DMS114 treated with DMSO at 0.1 percent for 48 hours (cell line): ENCODE results near the gene CCDC87.
"Not testable (repeated sequence)": the region's sequence is repeated elsewhere in the genome, so short reads cannot be mapped to it uniquely, and the experiment has no call there.

Source experiments
- DNase-seq: peaks from one replicate; lab custom pipeline; 2025; ENCODE audit not compliant: unreplicated experiment; lab: John Stamatoyannopoulos, UW

CCDC87 gene, protein sequence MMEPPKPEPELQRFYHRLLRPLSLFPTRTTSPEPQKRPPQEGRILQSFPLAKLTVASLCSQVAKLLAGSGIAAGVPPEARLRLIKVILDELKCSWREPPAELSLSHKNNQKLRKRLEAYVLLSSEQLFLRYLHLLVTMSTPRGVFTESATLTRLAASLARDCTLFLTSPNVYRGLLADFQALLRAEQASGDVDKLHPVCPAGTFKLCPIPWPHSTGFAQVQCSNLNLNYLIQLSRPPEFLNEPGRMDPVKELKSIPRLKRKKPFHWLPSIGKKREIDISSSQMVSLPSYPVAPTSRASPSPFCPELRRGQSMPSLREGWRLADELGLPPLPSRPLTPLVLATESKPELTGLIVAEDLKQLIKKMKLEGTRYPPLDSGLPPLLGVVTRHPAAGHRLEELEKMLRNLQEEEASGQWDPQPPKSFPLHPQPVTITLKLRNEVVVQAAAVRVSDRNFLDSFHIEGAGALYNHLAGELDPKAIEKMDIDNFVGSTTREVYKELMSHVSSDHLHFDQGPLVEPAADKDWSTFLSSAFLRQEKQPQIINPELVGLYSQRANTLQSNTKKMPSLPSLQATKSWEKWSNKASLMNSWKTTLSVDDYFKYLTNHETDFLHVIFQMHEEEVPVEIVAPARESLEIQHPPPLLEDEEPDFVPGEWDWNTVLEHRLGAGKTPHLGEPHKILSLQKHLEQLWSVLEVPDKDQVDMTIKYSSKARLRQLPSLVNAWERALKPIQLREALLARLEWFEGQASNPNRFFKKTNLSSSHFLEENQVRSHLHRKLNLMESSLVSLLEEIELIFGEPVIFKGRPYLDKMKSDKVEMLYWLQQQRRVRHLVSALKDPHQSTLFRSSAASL

DNA sequence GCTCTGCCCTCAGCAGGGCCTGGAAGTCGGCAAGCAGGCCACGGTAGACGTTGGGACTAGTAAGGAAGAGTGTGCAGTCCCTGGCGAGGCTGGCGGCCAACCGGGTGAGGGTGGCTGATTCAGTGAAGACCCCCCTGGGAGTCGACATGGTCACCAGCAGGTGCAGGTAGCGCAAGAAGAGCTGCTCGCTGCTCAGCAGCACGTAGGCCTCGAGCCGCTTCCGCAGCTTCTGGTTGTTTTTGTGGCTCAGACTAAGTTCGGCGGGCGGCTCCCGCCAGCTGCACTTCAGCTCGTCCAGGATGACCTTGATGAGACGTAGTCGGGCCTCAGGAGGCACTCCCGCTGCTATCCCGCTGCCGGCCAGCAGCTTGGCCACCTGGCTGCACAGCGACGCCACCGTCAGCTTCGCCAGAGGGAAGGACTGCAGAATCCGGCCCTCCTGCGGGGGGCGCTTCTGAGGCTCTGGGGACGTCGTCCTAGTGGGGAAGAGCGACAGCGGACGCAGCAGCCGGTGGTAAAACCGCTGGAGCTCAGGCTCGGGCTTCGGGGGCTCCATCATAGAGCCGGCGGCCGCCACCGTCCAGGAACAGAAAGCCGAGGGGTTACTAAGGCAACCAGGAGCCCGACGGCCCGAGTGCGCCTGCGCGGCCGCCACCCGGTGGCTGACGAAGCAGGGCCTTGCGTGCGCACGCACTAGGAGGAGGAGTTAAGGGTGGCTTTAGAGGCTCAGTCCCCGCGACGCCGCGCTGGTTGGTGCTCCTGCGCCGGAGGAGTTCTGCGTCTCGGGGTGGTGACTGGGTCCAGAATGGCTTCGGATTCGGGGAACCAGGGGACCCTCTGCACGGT lies at the start of gene CCDC87, which contains the start of gene CCS:
Gene CCDC87, minus strand, starts transcription at position 607 of the 846 bp plus-strand sequence. Its CDS starts 48 bp downstream, at position 559.
Gene CCS, plus strand, starts transcription at position 729 of the 846 bp plus-strand sequence. Its CDS starts 77 bp downstream, at position 806.
- peak; percentile 93 for DNase-seq

DNA sequence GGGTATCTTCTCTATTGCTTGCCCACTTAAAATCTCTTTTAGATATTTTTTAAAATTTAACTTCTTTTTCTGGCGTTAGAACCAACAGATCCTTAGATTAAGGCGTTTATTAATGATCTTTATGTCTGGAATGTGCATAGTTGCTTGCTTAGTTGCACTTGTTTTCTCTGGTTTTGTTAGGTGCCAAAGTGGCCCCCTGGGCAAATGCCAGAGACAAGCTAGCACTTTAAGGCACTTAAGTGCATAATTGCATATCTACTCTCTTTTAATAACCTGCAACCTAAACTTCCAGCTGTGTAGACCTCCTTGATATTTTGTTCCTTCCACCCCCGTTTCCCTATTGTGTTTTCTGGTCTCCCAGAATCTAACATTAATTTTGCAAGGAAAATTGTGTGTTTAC lies 49.0 kb upstream of the CCDC87 start:
- DNase-seq = no peak

DNA sequence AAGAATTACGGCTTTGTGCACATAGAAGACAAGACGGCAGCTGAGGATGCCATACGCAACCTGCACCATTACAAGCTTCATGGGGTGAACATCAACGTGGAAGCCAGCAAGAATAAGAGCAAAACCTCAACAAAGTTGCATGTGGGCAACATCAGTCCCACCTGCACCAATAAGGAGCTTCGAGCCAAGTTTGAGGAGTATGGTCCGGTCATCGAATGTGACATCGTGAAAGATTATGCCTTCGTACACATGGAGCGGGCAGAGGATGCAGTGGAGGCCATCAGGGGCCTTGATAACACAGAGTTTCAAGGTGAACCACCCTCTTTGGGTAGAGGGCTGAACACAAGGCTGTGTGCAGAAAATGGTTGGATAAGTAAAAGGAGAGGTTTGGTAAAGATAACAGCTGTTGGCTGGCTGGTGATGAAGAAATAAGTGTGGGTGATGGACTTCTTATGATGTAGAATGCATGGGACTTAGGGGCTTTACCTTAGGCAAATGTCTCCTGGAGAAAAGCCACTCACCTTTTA lies 47.0 kb upstream of the CCDC87 start:
- not testable (repeated sequence) for DNase-seq

DNA sequence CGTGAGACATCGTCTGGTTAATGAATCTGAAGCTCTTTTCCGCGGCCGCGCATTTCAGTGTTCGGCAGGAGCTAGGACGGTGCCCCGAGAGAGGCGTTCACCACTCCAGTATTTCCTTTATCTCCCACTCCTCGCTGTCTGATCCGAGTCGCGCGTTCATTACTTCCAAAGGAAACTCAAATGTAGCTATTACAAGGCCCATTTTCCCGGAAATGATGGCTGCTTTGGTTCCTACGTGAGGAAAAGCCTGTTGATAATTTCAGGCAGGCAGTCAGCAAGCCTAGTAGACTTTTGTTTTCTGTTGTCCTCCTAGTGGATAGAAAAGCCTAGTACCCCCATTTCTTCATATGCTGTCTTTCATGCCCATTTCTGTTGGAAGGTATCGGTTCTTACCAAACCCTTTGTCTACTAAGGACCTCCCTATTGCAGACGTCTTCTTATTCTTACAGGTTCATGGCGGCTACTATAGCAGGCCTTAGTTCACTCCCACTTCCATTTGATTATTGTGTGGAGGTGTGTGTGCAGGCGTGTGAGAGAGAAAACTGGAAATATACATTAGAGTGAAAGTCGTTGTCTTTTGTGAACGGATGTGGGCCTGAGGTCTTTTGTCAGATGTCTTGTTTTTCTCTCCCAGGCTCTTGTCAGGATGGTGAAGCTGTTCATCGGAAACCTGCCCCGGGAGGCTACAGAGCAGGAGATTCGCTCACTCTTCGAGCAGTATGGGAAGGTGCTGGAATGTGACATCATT lies 46.4 kb upstream of the CCDC87 start:
- no peak for DNase-seq

DNA sequence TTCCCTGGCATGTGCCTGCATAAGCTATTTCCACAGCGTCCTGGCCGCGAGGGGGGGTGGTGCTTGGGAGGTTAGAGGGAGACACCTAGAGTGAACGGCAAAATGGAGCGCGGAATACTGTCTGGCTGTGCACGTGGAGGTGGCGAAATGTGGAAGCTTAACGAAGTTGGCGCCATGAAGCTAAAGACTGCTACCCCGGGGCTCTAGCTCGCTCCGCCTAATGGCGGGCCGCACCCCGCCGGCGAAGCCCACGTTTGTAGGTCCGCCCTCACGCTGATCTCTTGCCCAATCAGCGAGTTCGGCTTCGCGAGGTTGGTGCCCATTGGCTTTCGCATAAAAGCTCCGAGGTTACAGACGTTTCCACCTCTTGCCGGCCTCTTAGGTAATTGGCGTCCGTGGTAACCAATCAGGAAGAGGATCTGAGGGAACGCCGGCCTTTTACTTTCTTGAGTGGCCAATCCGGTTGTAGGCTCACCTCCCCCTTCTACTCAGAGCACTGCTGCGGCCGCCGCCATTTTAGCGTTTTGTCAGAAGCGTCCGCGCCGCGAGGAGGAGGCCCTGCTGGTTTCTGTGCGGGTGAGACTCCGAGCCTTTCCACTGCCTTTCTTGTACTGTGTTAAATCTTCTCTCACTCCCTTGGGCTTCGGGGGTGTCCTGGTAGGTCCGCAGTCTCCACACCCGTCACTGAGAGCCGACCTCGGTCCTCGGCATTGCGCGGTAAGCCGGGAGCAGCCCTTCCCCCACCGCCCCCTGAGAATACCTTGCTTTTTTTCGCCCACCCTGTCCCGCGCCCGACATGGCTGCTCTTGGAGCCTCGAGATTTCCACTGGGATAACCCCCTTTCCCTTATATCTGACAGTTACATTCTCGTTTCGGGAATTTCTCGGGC lies 45.6 kb upstream of the CCDC87 start, which contains the start of gene RBM4:
Gene RBM4, plus strand, starts transcription at position 527 of the 889 bp plus-strand sequence. CDS start 1,009 bp downstream, outside the sequence.
- DNase-seq = peak; percentile 100

DNA sequence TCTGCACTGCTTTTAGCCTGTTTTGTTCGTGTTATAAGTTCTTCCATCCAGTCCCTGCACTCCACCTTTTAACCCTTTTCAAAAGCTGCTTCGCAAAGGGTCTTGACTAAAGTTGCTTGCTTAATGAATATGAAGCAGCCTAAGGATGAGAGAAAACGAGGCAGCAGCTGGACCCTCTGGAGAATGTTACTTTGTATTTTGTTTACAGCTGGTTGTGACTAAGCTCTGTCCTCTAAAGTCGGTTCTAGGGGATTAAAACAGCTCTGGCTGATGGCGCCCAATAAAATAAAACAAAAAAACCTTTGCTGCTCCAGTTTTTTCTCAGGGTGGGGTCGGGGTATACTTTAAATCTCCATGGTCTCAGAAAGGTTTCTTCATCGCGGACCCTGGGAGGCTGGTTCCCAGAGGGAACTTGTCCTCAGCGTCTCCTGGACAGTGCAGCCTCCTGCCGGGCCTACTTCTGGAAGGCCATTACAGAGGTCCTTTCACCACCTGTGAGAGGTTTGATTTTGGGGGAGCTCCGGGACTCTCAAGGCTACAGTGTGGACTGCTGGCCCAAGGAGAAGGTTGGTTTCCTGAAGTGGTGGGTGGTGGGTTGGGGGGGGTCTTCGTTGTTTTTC lies 44.8 kb upstream of the CCDC87 start:
- DNase-seq = peak; percentile 49

DNA sequence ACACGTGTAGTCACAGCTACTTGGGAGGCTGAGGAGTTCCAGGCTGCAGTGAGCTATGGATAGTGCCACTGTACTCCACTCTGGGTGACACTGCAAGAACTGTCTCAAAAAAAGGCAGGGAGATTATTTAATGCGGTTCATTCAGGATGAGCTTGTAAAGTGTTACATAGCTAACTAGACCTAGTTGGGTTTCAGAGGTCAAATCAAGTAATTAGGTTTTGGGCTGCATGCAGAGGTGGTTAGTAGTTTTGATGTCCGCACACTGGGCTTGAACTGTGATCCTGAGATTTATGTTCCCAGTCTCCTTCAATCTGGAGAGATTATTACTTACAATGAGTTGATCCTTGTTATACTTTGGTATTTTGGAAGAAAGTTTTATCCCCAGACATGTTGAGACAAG lies 43.5 kb upstream of the CCDC87 start:
- no peak for DNase-seq

DNA sequence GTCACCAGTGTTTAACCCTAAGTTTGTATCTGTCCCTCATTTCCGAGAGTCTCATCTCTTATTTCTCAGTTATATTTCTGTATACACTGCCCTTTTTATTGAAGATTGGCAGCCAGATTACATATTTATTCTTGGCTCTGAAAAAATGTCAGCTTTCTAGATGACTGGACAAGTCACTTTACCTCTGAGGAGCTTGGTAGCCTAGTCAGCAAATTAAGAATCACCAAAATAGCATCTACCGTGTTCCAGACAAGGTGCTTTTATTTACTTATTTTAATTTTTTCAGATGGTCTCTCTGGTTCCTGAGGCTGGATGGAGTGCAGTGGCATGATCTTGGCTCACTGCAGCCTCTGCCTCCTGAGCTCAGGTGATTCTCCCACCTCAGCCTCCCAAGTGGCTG lies 40.1 kb upstream of the CCDC87 start:
- no peak for DNase-seq

DNA sequence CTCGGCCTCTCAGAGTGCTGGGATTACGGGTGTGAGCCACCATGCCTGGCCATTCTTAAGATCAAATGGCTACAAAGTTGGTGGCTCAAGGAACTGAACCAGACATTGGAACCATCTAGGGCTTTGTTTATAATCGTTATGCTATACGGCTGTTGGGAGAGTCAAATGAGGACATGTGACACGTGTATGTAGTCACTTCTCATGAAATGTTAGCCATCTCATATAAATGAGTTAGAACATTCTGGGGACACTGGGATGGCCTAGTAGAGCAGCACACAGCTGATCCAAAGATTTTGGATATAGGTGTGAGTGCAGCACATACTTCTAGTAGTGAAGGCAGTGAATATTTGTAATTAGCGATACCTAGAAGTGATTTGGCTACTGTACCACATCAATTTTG lies 39.0 kb upstream of the CCDC87 start:
- no peak for DNase-seq

DNA sequence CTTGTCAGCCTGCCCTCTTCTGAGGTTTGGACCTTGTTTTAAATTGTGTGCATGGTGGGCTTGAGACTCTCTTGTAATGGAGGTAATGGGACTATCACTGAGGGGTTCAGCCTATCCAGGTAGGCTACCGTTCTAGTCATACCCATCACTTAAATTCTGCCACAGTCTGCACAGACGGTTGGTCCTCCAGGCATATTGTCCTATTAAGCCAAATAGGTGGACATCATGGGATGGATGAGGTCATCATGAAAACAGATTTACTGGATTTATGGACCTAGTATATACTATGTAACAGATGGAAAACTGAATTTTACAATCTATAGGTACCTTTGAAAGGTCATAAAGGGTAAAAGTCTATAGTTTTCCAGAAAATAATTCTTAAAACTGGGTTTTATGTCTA lies 36.5 kb upstream of the CCDC87 start:
- DNase-seq = no peak

DNA sequence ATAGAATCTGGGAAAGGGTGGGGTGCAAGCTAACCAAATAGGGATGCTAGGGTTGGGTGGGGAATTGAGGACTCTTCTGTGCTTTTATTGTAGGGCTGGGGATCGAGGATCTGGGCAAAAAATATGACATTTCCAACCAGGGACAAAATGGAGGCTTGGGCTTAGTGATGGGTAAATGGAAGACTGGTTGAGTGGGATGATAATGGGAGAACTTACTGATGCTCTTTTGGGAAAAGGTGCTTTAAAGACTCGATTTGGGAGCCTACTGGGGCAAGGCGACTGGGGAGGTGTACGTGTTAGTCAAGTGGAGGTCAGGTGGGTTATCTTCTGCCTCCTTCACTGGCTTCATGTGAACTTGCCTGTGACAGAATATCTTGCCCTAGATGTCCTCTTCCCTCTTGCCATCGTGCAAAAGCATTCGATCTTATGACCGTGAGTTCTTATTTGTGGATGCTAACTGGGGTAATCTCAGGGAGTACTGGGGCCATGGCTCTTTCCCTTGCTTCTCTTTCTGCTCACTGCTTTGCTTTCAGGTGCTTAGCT lies 35.3 kb upstream of the CCDC87 start:
- DNase-seq = no peak

DNA sequence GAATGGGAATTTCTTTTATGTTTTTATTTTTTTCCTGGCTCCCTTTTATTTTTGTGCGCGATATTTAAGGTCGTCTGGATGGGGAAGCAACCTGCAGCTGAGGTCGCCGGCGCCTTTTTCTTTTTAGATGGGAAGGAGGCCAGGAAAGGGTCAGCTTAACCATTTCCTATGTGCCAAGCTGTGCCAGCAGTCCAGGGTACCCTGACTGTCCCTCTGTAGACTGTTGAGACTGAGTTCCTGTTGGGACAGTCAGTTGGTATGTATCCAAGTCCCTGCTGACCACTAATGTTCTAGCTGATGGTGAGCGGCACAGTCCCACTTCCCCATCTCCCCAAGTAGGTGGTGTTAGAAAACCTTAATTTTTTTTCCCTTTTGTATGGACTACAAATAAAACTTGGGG lies 34.1 kb upstream of the CCDC87 start:
- no peak for DNase-seq

DNA sequence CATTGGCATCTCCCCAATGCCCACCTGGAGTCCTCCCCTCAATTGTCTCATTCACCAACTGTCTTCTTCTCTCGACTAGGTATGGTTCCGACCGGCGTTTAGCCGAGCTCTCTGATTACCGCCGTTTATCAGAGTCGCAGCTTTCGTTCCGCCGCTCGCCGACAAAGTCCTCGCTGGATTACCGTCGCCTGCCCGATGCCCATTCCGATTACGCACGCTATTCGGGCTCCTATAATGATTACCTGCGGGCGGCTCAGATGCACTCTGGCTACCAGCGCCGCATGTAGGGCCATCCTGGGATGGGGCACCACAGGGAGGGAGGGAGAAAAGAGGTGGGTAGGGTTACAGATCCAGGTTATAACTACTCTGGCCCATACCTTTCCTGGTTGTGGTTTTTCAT lies 33.5 kb upstream of the CCDC87 start:
- DNase-seq = no peak

DNA sequence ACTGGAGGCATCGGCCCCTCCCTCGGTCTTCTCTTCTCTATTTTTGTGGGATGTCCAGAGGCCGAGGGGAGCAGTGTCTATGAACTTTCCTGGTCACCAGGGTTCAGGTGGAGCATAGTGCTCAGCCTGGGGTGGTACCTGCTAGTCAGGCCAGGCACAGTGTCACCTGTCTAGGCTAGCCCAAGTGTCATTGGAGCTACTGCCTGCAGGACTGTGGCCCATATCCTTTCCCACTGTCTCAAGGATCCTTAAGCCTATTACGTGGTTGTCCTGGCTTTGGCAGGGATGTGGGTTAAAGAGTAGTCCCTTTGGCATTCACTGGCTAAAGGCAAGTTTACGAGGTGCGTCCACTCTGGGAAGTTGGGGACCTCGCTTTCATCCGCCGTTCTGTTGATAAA lies 32.9 kb upstream of the CCDC87 start:
- DNase-seq = no peak

DNA sequence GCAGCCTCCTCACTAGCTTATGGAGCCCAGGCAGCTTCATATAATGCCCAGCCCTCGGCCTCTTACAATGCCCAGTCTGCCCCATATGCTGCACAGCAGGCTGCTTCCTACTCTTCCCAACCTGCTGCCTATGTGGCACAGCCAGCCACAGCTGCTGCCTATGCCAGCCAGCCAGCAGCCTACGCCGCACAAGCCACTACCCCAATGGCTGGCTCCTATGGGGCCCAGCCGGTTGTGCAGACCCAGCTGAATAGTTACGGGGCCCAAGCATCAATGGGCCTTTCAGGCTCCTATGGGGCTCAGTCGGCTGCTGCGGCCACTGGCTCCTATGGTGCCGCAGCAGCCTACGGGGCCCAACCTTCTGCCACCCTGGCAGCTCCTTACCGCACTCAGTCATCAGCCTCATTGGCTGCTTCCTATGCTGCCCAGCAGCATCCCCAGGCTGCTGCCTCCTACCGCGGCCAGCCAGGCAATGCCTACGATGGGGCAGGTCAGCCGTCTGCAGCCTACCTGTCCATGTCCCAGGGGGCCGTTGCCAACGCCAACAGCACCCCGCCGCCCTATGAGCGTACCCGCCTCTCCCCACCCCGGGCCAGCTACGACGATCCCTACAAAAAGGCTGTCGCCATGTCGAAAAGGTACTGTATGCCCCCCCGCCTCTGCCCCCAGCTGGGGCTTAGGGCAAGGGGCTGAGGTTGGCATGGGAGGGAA lies 32.3 kb upstream of the CCDC87 start:
- DNase-seq = no peak

DNA sequence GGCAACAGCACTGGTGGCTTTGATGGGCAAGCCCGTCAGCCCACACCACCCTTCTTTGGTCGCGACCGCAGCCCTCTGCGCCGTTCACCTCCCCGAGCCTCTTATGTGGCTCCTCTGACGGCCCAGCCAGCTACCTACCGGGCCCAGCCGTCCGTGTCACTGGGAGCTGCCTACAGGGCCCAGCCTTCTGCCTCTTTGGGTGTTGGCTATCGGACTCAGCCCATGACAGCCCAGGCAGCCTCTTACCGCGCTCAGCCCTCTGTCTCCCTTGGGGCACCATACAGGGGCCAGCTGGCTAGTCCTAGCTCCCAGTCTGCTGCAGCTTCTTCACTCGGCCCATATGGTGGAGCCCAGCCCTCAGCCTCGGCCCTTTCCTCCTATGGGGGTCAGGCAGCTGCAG lies 31.6 kb upstream of the CCDC87 start:
- no peak for DNase-seq

DNA sequence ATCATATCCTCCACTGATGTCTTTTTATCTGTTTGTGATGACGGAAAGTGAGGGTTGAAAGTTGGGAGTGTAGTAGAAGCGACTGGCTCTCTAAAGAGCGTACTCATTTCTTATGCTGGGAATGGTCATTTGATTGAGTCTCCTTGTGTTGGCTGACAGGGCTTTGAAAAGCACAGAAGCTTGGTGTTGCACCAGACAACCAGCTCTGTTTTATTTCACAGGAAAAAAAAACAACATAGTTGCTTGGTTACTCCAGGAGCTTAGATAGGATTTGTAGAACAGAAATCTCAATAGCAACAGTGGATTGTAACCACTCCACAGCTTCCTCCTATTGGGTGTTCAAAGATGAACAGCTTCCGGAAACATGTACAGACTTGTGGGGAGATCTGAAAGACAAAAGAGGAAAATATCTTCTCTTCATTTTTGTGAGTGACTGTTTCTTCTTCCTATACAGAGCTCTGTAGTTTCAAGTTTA lies 26.3 kb upstream of the CCDC87 start:
- DNase-seq = no peak
